K562 (cell line): Measurements from ENCODE around the gene GRK4. TPM values are rescaled to one million over a fixed set of nuclear protein-coding genes. Genes with fewer than 3 reads are reported as not detected.

ENCODE experiments used
- ATAC-seq: fragments of 200-7000 bp; cut with Tn5 transposase; 3 replicates; pipeline ENCODE4 v1.9.1; 2020; ENCODE audit warnings: moderate library complexity
- BruUV-seq: library from RNA; stranded (reverse); fragments of 400-500 nt; replicated peaks from 2 replicates; lab custom pipeline; 2021; lab: Mats Ljungman, UMichigan
- CTCF ChIA-PET: fragments of 300-600 bp; formaldehyde crosslinking; extraction: SDS; loops from one replicate; lab custom pipeline; 2021; ENCODE audit warnings: low intra/inter-chr PET ratio; lab: Yijun Ruan, JAX
- POLR2A ChIA-PET: fragments of 300-600, 350-650 bp; sonication (Branson Sonifier 250); formaldehyde crosslinking; extraction: SDS; loops from one replicate; lab custom pipeline; 2021; ENCODE audit warnings: antibody characterized with exemption, inconsistent platforms; lab: Yijun Ruan, JAX
- DNase-seq, 4 experiments: peaks; one replicate each; pipeline versions ENCODE4 v3.0.0 to v3.0.0-alpha.2; 2011 to 2018; ENCODE audit warnings: low spot score in 3 of 4, mixed read lengths in 3 of 4; ENCODE audit errors: extremely low read depth in 1 of 4
- FAIRE-seq: peaks from 2 replicates; lab custom pipeline; 2011; peaks lifted over from hg19 to GRCh38; lab: Jason Lieb, UNC
- H2AFZ ChIP-seq: 2 replicates; pipeline ENCODE4 v1.6.0; 2011; ENCODE audit warnings: low read depth, low read length, control low read depth, inconsistent platforms
- H3K27ac ChIP-seq: fragments of 200-600 bp; 3 replicates; pipeline ENCODE4 v1.8.0; 2011; ENCODE audit warnings: low read depth, mild to moderate bottlenecking, control low read depth, inconsistent platforms, low read length, moderate library complexity, mixed read lengths; ENCODE audit errors: extremely low read depth
- H3K27me3 ChIP-seq, 2 experiments: fragments of 300-600 bp in 1 of 2; 2 replicates in 1 of 2; 3 replicates in 1 of 2; pipeline versions ENCODE4 v1.6.0 to v1.8.0; 2011; ENCODE audit warnings: inconsistent platforms in 2 of 2, low read length in 2 of 2, mild to moderate bottlenecking in 1 of 2, mixed read lengths in 1 of 2, moderate library complexity in 1 of 2; ENCODE audit not compliant: control insufficient read depth in 2 of 2, insufficient read depth in 2 of 2
- H3K36me3 ChIP-seq: fragments of 300-600 bp; 3 replicates; pipeline ENCODE4 v1.8.0; 2011; ENCODE audit warnings: mild to moderate bottlenecking, low read length, inconsistent platforms; ENCODE audit not compliant: control insufficient read depth, insufficient read depth
- H3K4me1 ChIP-seq, 2 experiments: fragments of 200-600 bp in 1 of 2; replicated peaks in 1 of 2; 2 replicates in 1 of 2; 3 replicates in 1 of 2; pipeline versions ENCODE4 v1.5.1 to v1.8.0; 2011; ENCODE audit warnings: inconsistent platforms in 2 of 2, low read length in 2 of 2, mild to moderate bottlenecking in 1 of 2, mixed read lengths in 1 of 2, moderate library complexity in 1 of 2; ENCODE audit not compliant: control insufficient read depth in 2 of 2, insufficient read depth in 2 of 2
- H3K4me2 ChIP-seq: 2 replicates; pipeline ENCODE4 v1.6.1; 2011; ENCODE audit warnings: low read length, control low read depth, inconsistent platforms, mixed read lengths; ENCODE audit not compliant: insufficient read depth
- H3K4me3 ChIP-seq: fragments of 200-600 bp; sonication (generic), shearing (Covaris generic); 2 replicates; pipeline ENCODE4 v1.5.1; 2016; ENCODE audit warnings: control low read depth, inconsistent platforms
- H3K79me2 ChIP-seq: fragments of 200-600 bp; 3 replicates; pipeline ENCODE4 v1.8.0; 2011; ENCODE audit warnings: low read length, inconsistent platforms; ENCODE audit not compliant: control insufficient read depth, insufficient read depth
- H3K9ac ChIP-seq, 2 experiments: 2 replicates each; pipeline versions ENCODE4 v1.6.0 to v1.6.1; 2011; ENCODE audit warnings: low read depth in 2 of 2, low read length in 2 of 2, control low read depth in 1 of 2, inconsistent platforms in 1 of 2, mild to moderate bottlenecking in 1 of 2, mixed read lengths in 1 of 2; ENCODE audit not compliant: insufficient read depth in 1 of 2
- H3K9me1 ChIP-seq: one replicate; pipeline ENCODE4 v1.6.0; 2011; ENCODE audit warnings: inconsistent platforms, mild to moderate bottlenecking, low read length, moderate library complexity; ENCODE audit not compliant: control insufficient read depth, insufficient read depth
- H3K9me3 ChIP-seq: replicated peaks from 2 replicates; pipeline ENCODE4 v1.5.1; 2011; ENCODE audit warnings: low read depth, low read length, inconsistent platforms; ENCODE audit not compliant: control insufficient read depth, insufficient read depth
- H4K20me1 ChIP-seq: replicated peaks from 2 replicates; pipeline ENCODE4 v1.6.1; 2011; ENCODE audit warnings: low read length, inconsistent platforms, mixed read lengths; ENCODE audit not compliant: control insufficient read depth, insufficient read depth
- ARHGAP35 ChIP-seq: fragments of 450-650 bp; IDR thresholded peaks from 2 replicates; pipeline ENCODE4 v1.6.1; 2018; ENCODE audit not compliant: partially characterized antibody
- ARID2 ChIP-seq: fragments of 450-650 bp; IDR thresholded peaks from 2 replicates; pipeline ENCODE4 v1.6.1; 2017; ENCODE audit warnings: antibody characterized with exemption, mild to moderate bottlenecking
- CEBPG ChIP-seq, 3 experiments: fragments of 200-800 bp in 1 of 3; sonication (Bioruptor generic) in 1 of 3; sonication (generic) in 1 of 3; formaldehyde crosslinking in 1 of 3; IDR thresholded peaks in 2 of 3; conservative IDR thresholded peaks in 1 of 3; 2 replicates each; pipeline versions ENCODE4 v1.6.1 to v1.8.0; 2016 to 2022; ENCODE audit warnings: missing compliant biosample characterization in 2 of 3, missing genetic modification characterization in 2 of 3, mild to moderate bottlenecking in 1 of 3, missing genetic modification reagents in 1 of 3
- E2F6 ChIP-seq, 2 experiments: IDR thresholded peaks; 2 replicates each; pipeline ENCODE4 v1.6.1; 2011; ENCODE audit warnings: borderline replicate concordance in 1 of 2, control low read depth in 1 of 2, low read depth in 1 of 2, low read length in 1 of 2, mild to moderate bottlenecking in 1 of 2, mixed read lengths in 1 of 2, moderate library complexity in 1 of 2; ENCODE audit not compliant: insufficient read depth in 1 of 2, insufficient read length in 1 of 2, poor library complexity in 1 of 2, severe bottlenecking in 1 of 2; ENCODE audit errors: extremely low read depth in 1 of 2
- NONO ChIP-seq, 2 experiments: fragments of 200-400 bp in 1 of 2; fragments of 450-650 bp in 1 of 2; formaldehyde crosslinking in 1 of 2; IDR thresholded peaks; 2 replicates each; pipeline ENCODE4 v1.6.1; 2017; ENCODE audit warnings: low read depth in 2 of 2, mild to moderate bottlenecking in 2 of 2, moderate library complexity in 2 of 2, low read length in 1 of 2
- OTX1 ChIP-seq: fragments of 450-650 bp; formaldehyde crosslinking; IDR thresholded peaks from 2 replicates; pipeline ENCODE4 v1.4.0; 2022; ENCODE audit warnings: mild to moderate bottlenecking
- RBBP5 ChIP-seq: fragments of 200-600 bp; sonication (generic); IDR thresholded peaks from 2 replicates; pipeline ENCODE4 v1.6.1; 2012; ENCODE audit warnings: borderline replicate concordance, mild to moderate bottlenecking, low read length, control low read depth, inconsistent platforms; ENCODE audit not compliant: insufficient read depth, poor library complexity, severe bottlenecking
- RNF219 ChIP-seq: fragments of 250-450 bp; sonication (Bioruptor Pico); IDR thresholded peaks from 2 replicates; pipeline ENCODE4 v1.5.0; 2022; ENCODE audit warnings: mild to moderate bottlenecking
- ZNF436 ChIP-seq: fragments of 250-450, 450-650 bp; sonication (Bioruptor Pico); formaldehyde crosslinking; IDR thresholded peaks from 2 replicates; pipeline ENCODE4 v1.7.0; 2020; ENCODE audit warnings: mild to moderate bottlenecking
- WGBS: fragments of 100-300 bp; shearing (Covaris generic); methylation state at CpG from one replicate; pipeline ENCODE4 v1.1.6; 2016; ENCODE audit warnings: low coverage, mixed read lengths; ENCODE audit not compliant: insufficient coverage; ENCODE audit errors: missing lambda C conversion rate; 5-methylcytosine and 5-hydroxymethylcytosine counted together
- in situ Hi-C: fragments of 300-500 bp; cut with MboI; formaldehyde crosslinking; loops from 4 replicates; pipeline ENCODE4 v1.15.0; 2018; ENCODE audit warnings: inconsistent platforms, mixed read lengths
- intact Hi-C: fragments of 100-400 bp; cut with micrococcal nuclease; formaldehyde crosslinking; loops from 2 replicates; pipeline ENCODE4 v1.14.2; 2022
- polyA plus RNA-seq, 8 experiments: library from polyadenylated mRNA; depleted of rRNA in 4 of 8; stranded (reverse) in 5 of 8; unstranded in 3 of 8; fragments of >200 nt; fragmentation: Nextera tagmentation in 2 of 8; fragmentation: Illumina TruSeq in 1 of 8; extraction: Ambion mirVana in 2 of 8; extraction: Trizol in 1 of 8; gene quantifications; 2 replicates each; pipeline versions ENCODE4 v1.2.1 to v1.2.3, GENCODE V29; 2011 to 2014; ENCODE audit warnings: inconsistent platforms in 1 of 8, missing spikeins in 1 of 8
- total RNA-seq, 7 experiments: library from RNA; depleted of rRNA in 6 of 7; stranded (reverse); fragments of >200 nt in 6 of 7; fragmentation: Illumina TruSeq in 2 of 7; extraction: Trizol in 2 of 7; gene quantifications; 2 replicates each; pipeline versions ENCODE4 v1.2.1 to v1.2.3, GENCODE V29; 2011 to 2021; ENCODE audit warnings: low replicate concordance in 1 of 7

GRK4 gene
- total and polyA plus RNA-seq, 9 of the 15 experiments (the other 6 are each of a cell fraction or from before 2014, with no cell fraction given): 1.1 to 4.8 (median 2.6) TPM

- Histone ChIP-seq H3K36me3 (no peaks in the 10 kb centered on the region), H4K20me1 (0 out of 2 replicates have a peak, but pooled peaks cover 2% of the 10 kb centered on the region), H3K79me2 (no peaks in the 10 kb centered on the region), H3K27me3 (peaks cover 29 to 54% of the 10 kb centered on the region in 2 experiments), H3K9ac (no peak overlapping the region), H3K4me3 (no peak overlapping the region), H3K27ac (no peak overlapping the region), H3K9me3 (no peaks in the 10 kb centered on the region), H3K4me2 (no peak overlapping the region), H3K9me1 (no peaks in the 10 kb centered on the region), H2AFZ (no peak overlapping the region), H3K4me1 (no peaks in the 10 kb centered on the region; a peak in 3 of 5 replicates)
- POLR2A ChIA-PET: no interaction called here
- FAIRE-seq (no peak), ATAC-seq (no peak), DNase-seq (no peak)
- TF ChIP-seq ZNF436 (no peak), CEBPG (CRISPR knock-in tag; IDR thresholded peaks at IDR 0.05) (no peak), CEBPG (tag; conservative IDR thresholded peaks at IDR 0.05 in 1 of 2, IDR thresholded peaks at IDR 0.05 in 1 of 2) (no peak), E2F6 (IDR thresholded peaks at IDR 0.05; ENCODE audit: borderline replicate concordance in 1 of 2, extremely low read depth in 1 of 2, insufficient read depth in 1 of 2, insufficient read length in 1 of 2, low read depth in 1 of 2, low read length in 1 of 2, poor library complexity in 1 of 2, severe bottlenecking in 1 of 2) (no peak), OTX1 (CRISPR knock-in tag) (no peak), RNF219 (CRISPR knock-in tag) (no peak), ARID2 (no peak), NONO (IDR thresholded peaks at IDR 0.05; ENCODE audit: low read depth in 2 of 2, low read length in 1 of 2) (no peak), ARHGAP35 (no peak), RBBP5 (no peak)
- intact Hi-C loops (no loop called here), in situ Hi-C loops (no loop called here)
- no TSS peak for BruUV-seq
- CTCF ChIA-PET: no interaction called here
- 20% methylated on average over 6 of the region's 6 CpGs for WGBS
Measured at GRCh38 chr4:3066836-3067400, 103.5 kb downstream of the GRK4 start.
